GM23338 (cell line): ENCODE measurements around the gene STX11. TPM values are rescaled to one million over a fixed set of nuclear protein-coding genes. Genes with fewer than 3 reads are reported as not detected.
"Not testable (repeated sequence)": the region's sequence is repeated elsewhere in the genome, so short reads cannot be mapped to it uniquely, and the experiment has no call there.

ENCODE experiments used
- ATAC-seq: fragments of 200-7000 bp; cut with Tn5 transposase; 3 replicates; pipeline ENCODE4 v1.9.1; 2020
- DNase-seq: peaks from one replicate; pipeline ENCODE4 v3.0.0-alpha.2; 2015; ENCODE audit warnings: low spot score
- H2AFZ ChIP-seq: fragments of 200-600 bp; sonication (generic); 2 replicates; pipeline ENCODE4 v1.8.0; 2016; ENCODE audit warnings: antibody characterized with exemption, mild to moderate bottlenecking, moderate library complexity
- H3F3A ChIP-seq: fragments of 200-600 bp; sonication (generic); replicated peaks from 2 replicates; pipeline ENCODE4 v1.8.0; 2017; ENCODE audit warnings: antibody characterized with exemption, mixed run types, low read depth
- H3K27ac ChIP-seq: fragments of 200-600 bp; sonication (generic); 2 replicates; pipeline ENCODE4 v1.6.1; 2016; ENCODE audit warnings: low read depth
- H3K27me3 ChIP-seq: fragments of 200-600 bp; sonication (generic); 2 replicates; pipeline ENCODE4 v1.8.0; 2016; ENCODE audit warnings: mild to moderate bottlenecking, mixed run types, moderate library complexity; ENCODE audit not compliant: insufficient read depth
- H3K36me3 ChIP-seq: fragments of 200-600 bp; sonication (generic); 2 replicates; pipeline ENCODE4 v1.8.0; 2016; ENCODE audit warnings: mild to moderate bottlenecking; ENCODE audit not compliant: insufficient read depth
- H3K4me1 ChIP-seq: fragments of 200-600 bp; sonication (generic); 2 replicates; pipeline ENCODE4 v1.8.0; 2016; ENCODE audit warnings: mild to moderate bottlenecking, moderate library complexity; ENCODE audit not compliant: insufficient read depth
- H3K4me2 ChIP-seq: fragments of 200-600 bp; sonication (generic); 2 replicates; pipeline ENCODE4 v1.7.1; 2017; ENCODE audit warnings: mixed run types
- H3K4me3 ChIP-seq: fragments of 200-600 bp; sonication (generic); 2 replicates; pipeline ENCODE4 v1.6.1; 2016; ENCODE audit warnings: mixed run types
- H3K79me2 ChIP-seq: fragments of 200-600 bp; sonication (generic); replicated peaks from 2 replicates; pipeline ENCODE4 v1.8.0; 2017; ENCODE audit warnings: mild to moderate bottlenecking; ENCODE audit not compliant: insufficient read depth
- H3K9me2 ChIP-seq: fragments of 200-600 bp; sonication (generic); 2 replicates; pipeline ENCODE4 v1.8.0; 2017; ENCODE audit not compliant: insufficient read depth
- H4K20me1 ChIP-seq: fragments of 200-600 bp; sonication (generic); replicated peaks from 2 replicates; pipeline ENCODE4 v1.8.0; 2017; ENCODE audit warnings: mild to moderate bottlenecking; ENCODE audit not compliant: insufficient read depth
- H3K27ac Mint-ChIP-seq: 2 replicates; pipeline ENCODE4 v1.8.0; 2020; ENCODE audit warnings: inconsistent platforms, mild to moderate bottlenecking, moderate library complexity, mixed read lengths
- H3K27me3 Mint-ChIP-seq: 3 replicates; pipeline ENCODE4 v1.8.0; 2022; ENCODE audit warnings: low read depth, mild to moderate bottlenecking, moderate library complexity, mixed read lengths, inconsistent platforms; ENCODE audit not compliant: insufficient read depth, poor library complexity
- H3K36me3 Mint-ChIP-seq: 3 replicates; pipeline ENCODE4 v1.8.0; 2021; ENCODE audit warnings: low read depth, mild to moderate bottlenecking, inconsistent platforms, moderate library complexity, mixed read lengths
- H3K4me1 Mint-ChIP-seq: 3 replicates; pipeline ENCODE4 v1.8.0; 2020; ENCODE audit warnings: mild to moderate bottlenecking, inconsistent platforms, mixed read lengths
- H3K4me3 Mint-ChIP-seq: 3 replicates; pipeline ENCODE4 v1.8.0; 2021; ENCODE audit warnings: moderate library complexity, mild to moderate bottlenecking, inconsistent platforms, mixed read lengths
- H3K9me3 Mint-ChIP-seq: 3 replicates; pipeline ENCODE4 v1.8.0; 2020; ENCODE audit warnings: moderate library complexity, mild to moderate bottlenecking, inconsistent platforms, mixed read lengths
- EZH2 ChIP-seq: fragments of 200-600 bp; sonication (generic); IDR thresholded peaks from one replicate; pipeline ENCODE4 v1.8.0; 2017; ENCODE audit warnings: antibody characterized with exemption, mild to moderate bottlenecking, low read depth; ENCODE audit not compliant: unreplicated experiment
- JUNB ChIP-seq: IDR thresholded peaks from one replicate; pipeline ENCODE4 v1.6.1; 2016; ENCODE audit warnings: antibody characterized with exemption; ENCODE audit not compliant: unreplicated experiment
- POLR2AphosphoS5 ChIP-seq: IDR thresholded peaks from 2 replicates; pipeline ENCODE4 v1.6.1; 2016; ENCODE audit warnings: antibody characterized with exemption, low read depth
- REST ChIP-seq: IDR thresholded peaks from one replicate; pipeline ENCODE4 v1.6.1; 2018; ENCODE audit warnings: antibody characterized with exemption; ENCODE audit not compliant: unreplicated experiment
- STAT1 ChIP-seq: IDR thresholded peaks from one replicate; pipeline ENCODE4 v1.6.1; 2016; ENCODE audit warnings: antibody characterized with exemption; ENCODE audit not compliant: unreplicated experiment
- ZNF331 ChIP-seq: fragments of 250-450 bp; sonication (Bioruptor Pico); IDR thresholded peaks from 2 replicates; pipeline ENCODE4 v1.5.0; 2020; ENCODE audit warnings: low read depth, mild to moderate bottlenecking, moderate library complexity
- polyA plus RNA-seq: library from polyadenylated mRNA; unstranded; fragments of >200 nt; fragmentation: Nextera tagmentation; extraction: Ambion mirVana; gene quantifications from 2 replicates; pipeline ENCODE4 v1.2.1, GENCODE V29; 2016
- total RNA-seq: library from RNA; depleted of rRNA; stranded (reverse); fragments of >200 nt; shearing (Covaris generic); gene quantifications from 2 replicates; pipeline ENCODE4 v1.2.3, GENCODE V29; 2014

STX11 gene
- total and polyA plus RNA-seq, 2 experiments from 2014 or later = 0.35 to 0.52 TPM

GRCh38 chr6:144129469-144129868 is 20.8 kb upstream of the STX11 start (continued):
- TF ChIP-seq EZH2 (no peak), REST (no peak), JUNB (no peak), ZNF331 (no peak), POLR2AphosphoS5 (no peak), STAT1 (no peak)

- no peaks in the 10 kb centered on the region for H3K36me3 ChIP-seq
- Mint-ChIP-seq H3K36me3 (no peaks in the 10 kb centered on the region), H3K4me1 (no peaks in the 10 kb centered on the region), H3K27ac (no peak overlapping the region), H3K9me3 (no peaks in the 10 kb centered on the region), H3K27me3 (peaks cover 2% of the 10 kb centered on the region), H3K4me3 (no peak overlapping the region)
- H3K4me2 ChIP-seq = no peak overlapping the region
- no peak overlapping the region for H3K27ac ChIP-seq
- no peak overlapping the region; the same call in 1 of the 2 replicates for H2AFZ ChIP-seq
- no peaks in the 10 kb centered on the region for H3K27me3 ChIP-seq
- ATAC-seq = no peak
- DNase-seq = no peak
- no peaks in the 10 kb centered on the region for H3K9me2 ChIP-seq
- no peak for TF ChIP-seq STAT1
- H3K4me1 ChIP-seq = no peaks in the 10 kb centered on the region
- no peaks in the 10 kb centered on the region for H3F3A ChIP-seq
- H4K20me1 ChIP-seq = no peaks in the 10 kb centered on the region
- no peak overlapping the region for H3K4me3 ChIP-seq
- no peaks in the 10 kb centered on the region for H3K79me2 ChIP-seq
These were observed 19.0 kb upstream of the STX11 start for GRCh38 chr6:144131248-144131709.

DNA sequence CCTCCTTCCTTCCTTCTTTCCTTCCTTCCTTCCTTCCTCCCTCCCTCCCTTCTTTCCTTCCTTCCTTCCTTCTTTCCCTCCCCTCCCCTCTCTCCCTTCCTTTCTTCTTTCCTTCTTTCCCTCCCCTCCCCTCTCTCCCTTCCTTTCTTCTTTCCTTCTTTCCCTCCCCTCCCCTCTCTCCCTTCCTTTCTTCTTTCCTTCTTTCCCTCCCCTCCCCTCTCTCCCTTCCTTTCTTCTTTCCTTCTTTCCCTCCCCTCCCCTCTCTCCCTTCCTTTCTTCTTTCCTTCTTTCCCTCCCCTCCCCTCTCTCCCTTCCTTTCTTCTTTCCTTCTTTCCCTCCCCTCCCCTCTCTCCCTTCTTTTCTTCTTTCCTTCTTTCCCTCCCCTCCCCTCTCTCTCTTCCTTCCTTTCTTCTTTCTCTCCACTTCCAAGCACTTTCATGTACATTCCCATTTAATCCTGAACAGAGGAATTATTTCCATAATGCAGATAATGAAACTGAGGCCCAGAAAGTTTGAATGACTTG is 18.1 kb upstream of the STX11 start:
- H3K4me3 ChIP-seq, H3K79me2 ChIP-seq, H3K9me2 ChIP-seq, H4K20me1 ChIP-seq, H3K36me3 Mint-ChIP-seq, H3K4me1 ChIP-seq, H3K4me2 ChIP-seq, H2AFZ ChIP-seq, DNase-seq, H3K27me3 Mint-ChIP-seq, H3K27ac Mint-ChIP-seq, H3F3A ChIP-seq, ATAC-seq, H3K27ac ChIP-seq, H3K4me1 Mint-ChIP-seq, H3K4me3 Mint-ChIP-seq, H3K36me3 ChIP-seq, H3K9me3 Mint-ChIP-seq, H3K27me3 ChIP-seq: not testable (repeated sequence)
